ENCODE data around the gene NFAM1. TPM values are rescaled to one million over a fixed set of nuclear protein-coding genes. Genes with fewer than 3 reads are reported as not detected.

The NFAM1 gene
- 0.21 TPM in 1 of 2 replicates, not detected in the other for polyA plus RNA-seq

DNA sequence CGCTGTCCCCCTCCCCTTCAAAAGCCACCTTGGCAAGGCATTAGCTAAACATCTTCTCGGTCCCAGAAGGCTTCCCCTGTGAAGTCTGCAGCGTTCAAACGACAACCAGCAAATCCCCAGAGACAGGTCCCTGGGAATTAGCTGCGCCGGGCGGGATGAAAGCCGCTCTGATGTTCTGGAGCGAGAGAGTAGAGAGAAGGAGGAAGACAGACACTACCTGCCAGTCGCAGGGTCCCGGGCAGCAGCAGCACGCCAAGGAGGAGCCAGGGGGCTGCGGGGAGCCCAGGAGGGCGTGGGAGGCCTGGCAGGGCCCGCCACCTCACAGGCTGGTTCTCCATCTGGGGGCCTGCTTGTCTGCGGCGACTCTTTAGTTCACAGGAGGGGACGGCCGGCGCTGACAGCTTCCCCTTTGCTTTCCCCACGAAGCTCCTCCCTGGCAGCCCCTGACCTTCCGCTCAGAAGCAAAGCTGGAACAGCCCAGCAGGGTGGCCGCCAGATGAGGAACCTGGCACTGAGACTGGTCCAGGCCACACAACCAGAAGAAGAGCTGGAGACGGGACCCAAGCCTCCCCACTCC lies at the start of gene NFAM1:
Gene NFAM1, minus strand, starts transcription at position 384 of the 577 bp plus-strand sequence. Its CDS starts 46 bp downstream, at position 338.

Other genes with a start within 250 kb of the NFAM1 start
- gene TCF20, start 161.8 kb downstream of the NFAM1 start, polyA plus RNA-seq: 3.1 and 4.0 TPM in 2 replicates
- gene RRP7A, start 87.4 kb upstream of the NFAM1 start, polyA plus RNA-seq: 4.3 and 6.3 TPM in 2 replicates
- 19.2 and 19.8 TPM in 2 replicates for gene SERHL2, start 121.6 kb upstream of the NFAM1 start, polyA plus RNA-seq
- 5.4 and 11.1 TPM in 2 replicates for gene POLDIP3, start 182.5 kb upstream of the NFAM1 start, polyA plus RNA-seq
- 1.0 and 1.4 TPM in 2 replicates for gene ATP5MGL, start 208.2 kb upstream of the NFAM1 start, polyA plus RNA-seq
- 9.7 and 12.2 TPM in 2 replicates for gene CYB5R3, start 217.0 kb upstream of the NFAM1 start, polyA plus RNA-seq